IPS-18c (cell line): ENCODE measurements around the gene PPARD.
"Not testable (repeated sequence)": the region's sequence is repeated elsewhere in the genome, so short reads cannot be mapped to it uniquely, and the experiment has no call there.

Experiments
- H3K4me3 ChIP-seq: 2 replicates; pipeline ENCODE4 v1.7.0; 2013; ENCODE audit warnings: low read depth, mild to moderate bottlenecking, low read length, moderate library complexity; ENCODE audit not compliant: insufficient read depth
- H3K9me3 ChIP-seq: one replicate; pipeline ENCODE4 v1.6.1; 2013; ENCODE audit warnings: mild to moderate bottlenecking, low read length, moderate library complexity; ENCODE audit not compliant: control insufficient read depth, insufficient read depth

The PPARD gene

DNA sequence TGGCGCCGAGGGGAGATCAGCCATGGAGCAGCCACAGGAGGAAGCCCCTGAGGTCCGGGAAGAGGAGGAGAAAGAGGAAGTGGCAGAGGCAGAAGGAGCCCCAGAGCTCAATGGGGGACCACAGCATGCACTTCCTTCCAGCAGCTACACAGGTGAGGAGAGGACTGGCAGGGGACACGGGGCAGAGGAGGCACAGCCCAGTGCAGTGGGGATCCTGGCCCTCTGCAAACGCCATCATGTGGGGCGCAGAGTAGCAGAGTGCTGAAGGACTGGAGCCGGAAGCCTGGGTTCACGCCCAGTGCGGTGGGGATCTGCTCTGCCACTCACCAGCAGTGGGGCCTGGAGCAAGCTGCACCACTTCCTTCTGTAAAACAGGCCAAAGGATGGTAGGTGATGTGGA, 68.7 kb downstream of the PPARD start:
- no peaks in the 10 kb centered on the region for H3K9me3 ChIP-seq
- H3K4me3 ChIP-seq: no peak overlapping the region

DNA sequence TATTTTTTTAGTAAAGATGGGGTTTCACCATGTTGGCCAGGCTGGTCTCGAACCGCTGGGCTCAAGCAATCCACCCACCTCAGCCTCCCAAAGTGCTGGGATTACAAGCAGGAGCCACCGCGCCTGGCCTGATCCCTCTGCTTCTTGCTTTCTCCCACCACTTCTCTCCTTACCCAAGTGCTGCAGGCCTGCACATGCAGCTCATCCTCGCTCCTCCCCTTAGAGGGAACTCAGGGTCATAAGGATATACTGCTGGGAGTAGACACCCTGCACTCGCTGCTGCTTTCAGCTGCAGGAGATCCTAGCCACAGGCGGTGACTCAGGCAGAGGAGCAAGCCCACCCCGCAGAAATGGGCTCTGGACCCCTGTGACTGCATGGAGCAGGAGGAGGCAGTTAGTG, 69.7 kb downstream of the PPARD start:
- H3K9me3 ChIP-seq: no peaks in the 10 kb centered on the region
- no peak overlapping the region for H3K4me3 ChIP-seq

DNA sequence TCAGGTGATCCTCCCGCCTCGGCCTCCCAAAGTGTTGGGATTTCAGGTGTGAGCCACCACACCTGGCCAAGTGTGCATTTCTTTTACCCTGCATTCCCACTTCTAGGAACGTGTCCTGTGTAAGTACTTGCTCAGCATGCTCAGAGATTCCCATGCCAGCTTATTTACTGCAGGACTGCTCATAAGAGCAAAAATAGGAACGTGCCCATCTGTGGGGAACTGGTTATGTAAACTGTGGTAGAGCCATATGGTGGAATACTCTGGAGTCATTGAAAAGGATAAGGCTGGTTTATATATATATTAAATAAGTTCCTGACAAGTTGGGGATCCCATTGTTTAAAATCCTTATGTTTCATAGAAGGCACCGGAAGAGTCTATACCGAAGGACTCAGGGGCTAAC, 71.6 kb downstream of the PPARD start:
- Histone ChIP-seq H3K9me3 (no peaks in the 10 kb centered on the region), H3K4me3 (no peak overlapping the region)

DNA sequence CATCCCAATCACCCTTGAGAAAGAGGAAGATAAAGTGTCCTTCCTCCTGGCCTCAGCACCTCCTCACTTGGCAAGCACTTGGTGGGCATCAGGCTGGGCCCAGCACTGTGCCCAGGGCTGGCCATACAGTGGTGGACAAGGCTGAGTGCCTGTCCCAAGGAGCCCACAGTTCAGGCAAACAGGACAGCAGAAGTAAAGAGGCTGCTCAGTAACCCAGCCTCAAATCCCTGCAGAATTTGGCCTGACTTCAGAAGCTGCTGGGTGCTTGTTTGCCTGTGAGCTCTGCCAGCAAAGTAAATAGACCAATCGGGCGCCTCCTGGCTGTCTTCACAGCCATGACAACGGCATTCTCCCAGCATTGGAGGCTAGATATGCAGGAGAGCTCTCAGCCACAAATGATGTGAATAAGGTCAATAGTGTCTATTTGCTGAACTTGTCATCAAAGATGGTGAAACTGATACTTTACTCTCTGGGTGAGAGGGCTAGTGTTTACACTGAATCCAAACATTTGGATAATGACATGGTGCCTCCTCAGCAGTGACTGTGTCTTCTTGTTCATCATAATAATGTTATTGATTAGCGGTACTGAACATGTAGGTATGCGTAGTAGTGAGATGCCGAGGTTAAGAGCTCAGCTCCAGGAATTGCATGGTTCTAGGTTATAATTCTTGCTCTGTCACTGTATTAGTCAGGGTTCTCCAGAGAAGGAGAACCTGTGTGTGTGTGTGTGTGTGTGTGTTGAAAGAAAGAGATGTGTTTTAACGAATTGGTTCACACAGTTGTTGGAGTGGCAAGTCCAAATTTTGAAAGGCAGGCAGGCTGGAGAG, 72.9 kb downstream of the PPARD start:
- no peaks in the 10 kb centered on the region for H3K9me3 ChIP-seq

DNA sequence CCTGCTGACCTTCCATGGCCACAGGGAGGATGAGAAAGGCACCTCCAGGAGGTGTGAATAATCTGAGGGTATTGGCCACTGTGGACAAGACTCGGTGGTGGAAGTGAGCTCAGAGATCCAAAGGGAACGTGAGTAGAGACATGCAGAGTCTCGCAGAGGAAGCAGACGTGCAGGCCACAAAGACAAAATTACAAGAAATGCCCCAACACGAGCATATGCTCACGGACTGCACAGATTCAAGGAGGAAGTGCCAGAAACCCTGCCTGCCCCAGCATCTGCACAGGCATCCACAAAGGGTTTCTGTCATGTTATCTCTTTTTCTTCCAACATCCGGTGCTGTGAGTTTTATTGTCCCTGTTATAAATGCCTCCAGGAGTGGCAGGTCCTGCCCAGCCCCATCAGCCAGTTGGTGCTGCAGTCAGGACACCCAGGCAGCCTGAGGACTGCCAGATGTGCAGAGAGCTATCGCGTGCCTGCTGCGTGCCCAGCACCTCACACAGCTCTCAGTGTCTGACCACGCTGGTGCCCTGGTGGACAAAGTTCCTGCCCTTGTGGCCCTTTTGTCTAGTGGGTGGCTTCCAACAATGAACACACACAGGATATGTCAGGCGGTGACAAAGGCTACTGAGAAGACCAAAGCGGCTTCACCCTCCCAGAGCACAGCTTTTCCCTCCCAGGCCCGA, 75.8 kb downstream of the PPARD start:
- H3K9me3 ChIP-seq: no peaks in the 10 kb centered on the region
- H3K4me3 ChIP-seq: no peak overlapping the region

More for the DNA sequence above, 72.9 kb downstream of the PPARD start:
- H3K4me3 ChIP-seq: no peak overlapping the region

- no peak overlapping the region for H3K4me3 ChIP-seq
- H3K9me3 ChIP-seq: no peaks in the 10 kb centered on the region
These were observed 77.1 kb downstream of the PPARD start for GRCh38 chr6:35419417-35419816.

DNA sequence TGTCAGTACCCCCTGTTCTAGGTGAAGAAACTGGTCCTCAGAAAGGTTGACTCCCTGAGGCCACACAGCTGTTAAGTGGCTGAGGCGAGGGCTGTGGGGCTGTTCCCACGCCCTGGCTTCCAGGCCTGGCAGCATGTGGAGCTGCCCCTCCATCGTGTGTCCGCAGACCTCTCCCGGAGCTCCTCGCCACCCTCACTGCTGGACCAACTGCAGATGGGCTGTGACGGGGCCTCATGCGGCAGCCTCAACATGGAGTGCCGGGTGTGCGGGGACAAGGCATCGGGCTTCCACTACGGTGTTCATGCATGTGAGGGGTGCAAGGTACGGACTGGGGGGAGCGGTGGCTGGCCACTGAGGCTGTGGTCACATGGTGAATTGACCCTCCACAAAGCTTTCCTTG, 77.6 kb downstream of the PPARD start:
- no peak overlapping the region for H3K4me3 ChIP-seq
- H3K9me3 ChIP-seq: no peaks in the 10 kb centered on the region

DNA sequence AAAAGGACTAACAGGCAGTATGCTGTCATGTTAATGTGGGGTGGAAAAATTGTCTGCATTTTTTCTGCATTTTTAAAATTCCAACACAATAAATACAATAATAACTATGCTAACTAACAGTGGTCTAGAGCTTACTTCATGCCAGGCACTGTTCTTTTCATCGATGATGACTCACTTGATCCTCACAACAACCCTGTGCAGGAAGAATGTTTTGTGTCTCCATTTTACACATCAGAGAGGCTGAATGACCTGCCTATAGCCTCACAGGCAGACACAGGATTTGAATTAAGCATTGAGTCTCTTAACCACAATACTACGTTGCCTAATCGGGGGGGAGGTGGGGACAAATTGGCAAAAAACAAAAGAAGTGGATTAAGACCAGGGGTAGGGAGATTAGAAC, 82.9 kb downstream of the PPARD start:
- Histone ChIP-seq H3K9me3 (no peaks in the 10 kb centered on the region), H3K4me3 (no peak overlapping the region)

- Histone ChIP-seq H3K9me3 (no peaks in the 10 kb centered on the region), H3K4me3 (no peak overlapping the region)
These were observed 83.7 kb downstream of the PPARD start for GRCh38 chr6:35426074-35426473.

- peaks cover 2% of the 10 kb centered on the region for H3K9me3 ChIP-seq
These were observed 85.1 kb downstream of the PPARD start for GRCh38 chr6:35427435-35427834.

DNA sequence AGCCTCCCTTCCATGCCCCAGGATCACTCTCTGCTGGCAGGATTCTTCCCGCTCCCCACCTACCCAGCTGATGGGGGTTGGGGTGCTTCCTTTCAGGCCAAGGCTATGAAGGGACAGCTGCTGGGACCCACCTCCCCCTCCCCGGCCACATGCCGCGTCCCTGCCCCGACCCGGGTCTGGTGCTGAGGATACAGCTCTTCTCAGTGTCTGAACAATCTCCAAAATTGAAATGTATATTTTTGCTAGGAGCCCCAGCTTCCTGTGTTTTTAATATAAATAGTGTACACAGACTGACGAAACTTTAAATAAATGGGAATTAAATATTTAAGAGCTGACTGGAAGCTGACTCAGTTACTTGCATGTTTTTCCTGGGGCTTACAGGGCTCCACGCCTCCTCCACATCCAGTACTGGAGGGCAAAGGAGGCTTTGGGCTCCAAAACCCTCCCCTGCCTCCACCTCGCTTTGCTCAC, 85.5 kb downstream of the PPARD start:
- Histone ChIP-seq H3K4me3 (no peak overlapping the region), H3K9me3 (peaks cover 2% of the 10 kb centered on the region)

More at GRCh38 chr6:35427435-35427834, 85.1 kb downstream of the PPARD start:
- no peak overlapping the region for H3K4me3 ChIP-seq

- H3K9me3 ChIP-seq: peaks cover 2% of the 10 kb centered on the region
- H3K4me3 ChIP-seq: no peak overlapping the region; the same call in 1 of the 2 replicates
These were observed 86.2 kb downstream of the PPARD start for GRCh38 chr6:35428421-35429149.

GRCh38 chr6:35429463-35429862, 87.1 kb downstream of the PPARD start:
- Histone ChIP-seq H3K9me3 (peaks cover 2% of the 10 kb centered on the region), H3K4me3 (no peak overlapping the region)

DNA sequence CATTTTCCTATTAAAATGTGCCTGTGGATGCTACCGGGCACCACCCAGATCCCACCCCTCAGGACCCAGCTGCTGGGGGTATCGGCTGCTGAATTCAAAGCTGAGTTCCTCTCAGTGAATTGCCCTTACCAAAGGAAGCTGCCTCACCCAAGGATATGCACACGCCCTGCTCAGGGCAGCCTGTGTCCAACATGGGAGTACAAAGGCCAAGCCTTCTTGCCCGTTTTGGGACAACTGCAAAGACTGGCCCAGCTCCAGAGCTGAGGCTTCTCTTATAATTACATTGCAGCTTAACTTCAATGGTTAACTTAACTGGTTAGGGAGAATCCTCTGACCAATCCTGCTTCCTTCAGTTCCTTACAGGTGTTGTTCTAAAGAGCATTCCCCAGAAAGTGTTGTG, 89.9 kb downstream of the PPARD start:
- H3K4me3 ChIP-seq: no peak overlapping the region
- peaks cover 2% of the 10 kb centered on the region for H3K9me3 ChIP-seq

DNA sequence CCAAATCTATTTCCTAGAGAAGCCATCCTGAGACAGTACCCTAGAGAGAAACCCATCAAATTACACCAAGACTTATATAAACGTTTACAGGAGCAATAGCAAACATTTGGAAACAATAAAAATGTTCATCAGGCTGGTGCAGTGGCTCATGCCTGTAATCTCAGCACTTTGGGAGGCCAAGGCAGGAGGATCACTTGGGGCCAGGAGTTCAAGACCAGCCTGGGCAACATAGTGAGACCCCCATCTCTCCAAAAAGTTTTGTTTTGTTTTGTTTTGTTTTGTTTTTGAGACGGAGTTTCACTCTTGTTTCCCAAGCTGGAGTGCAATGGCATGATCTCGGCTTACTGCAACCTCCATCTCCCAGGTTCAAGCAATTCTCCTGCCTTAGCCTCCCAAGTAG, 90.3 kb downstream of the PPARD start:
- H3K4me3 ChIP-seq: not testable (repeated sequence)

GRCh38 chr6:35435074-35435837, 92.9 kb downstream of the PPARD start:
- H3K9me3 ChIP-seq: peaks cover 2% of the 10 kb centered on the region
- no peak overlapping the region for H3K4me3 ChIP-seq

More for the DNA sequence above, 90.3 kb downstream of the PPARD start:
- not testable (repeated sequence) for H3K9me3 ChIP-seq
